DND-41 (cell line): ENCODE data around the gene PSAP.

ENCODE experiments used
- CTCF ChIP-seq: IDR thresholded peaks from 2 replicates; pipeline ENCODE4 v1.5.1; 2012; ENCODE audit warnings: borderline replicate concordance, low read length, moderate library complexity, mild to moderate bottlenecking; ENCODE audit not compliant: poor library complexity, severe bottlenecking; ENCODE audit errors: extremely low read depth
- EZH2 ChIP-seq: IDR thresholded peaks from 3 replicates; pipeline ENCODE4 v1.6.1; 2012; ENCODE audit warnings: borderline replicate concordance, low read depth, mild to moderate bottlenecking, moderate library complexity, low read length, inconsistent platforms; ENCODE audit not compliant: severe bottlenecking

DNA sequence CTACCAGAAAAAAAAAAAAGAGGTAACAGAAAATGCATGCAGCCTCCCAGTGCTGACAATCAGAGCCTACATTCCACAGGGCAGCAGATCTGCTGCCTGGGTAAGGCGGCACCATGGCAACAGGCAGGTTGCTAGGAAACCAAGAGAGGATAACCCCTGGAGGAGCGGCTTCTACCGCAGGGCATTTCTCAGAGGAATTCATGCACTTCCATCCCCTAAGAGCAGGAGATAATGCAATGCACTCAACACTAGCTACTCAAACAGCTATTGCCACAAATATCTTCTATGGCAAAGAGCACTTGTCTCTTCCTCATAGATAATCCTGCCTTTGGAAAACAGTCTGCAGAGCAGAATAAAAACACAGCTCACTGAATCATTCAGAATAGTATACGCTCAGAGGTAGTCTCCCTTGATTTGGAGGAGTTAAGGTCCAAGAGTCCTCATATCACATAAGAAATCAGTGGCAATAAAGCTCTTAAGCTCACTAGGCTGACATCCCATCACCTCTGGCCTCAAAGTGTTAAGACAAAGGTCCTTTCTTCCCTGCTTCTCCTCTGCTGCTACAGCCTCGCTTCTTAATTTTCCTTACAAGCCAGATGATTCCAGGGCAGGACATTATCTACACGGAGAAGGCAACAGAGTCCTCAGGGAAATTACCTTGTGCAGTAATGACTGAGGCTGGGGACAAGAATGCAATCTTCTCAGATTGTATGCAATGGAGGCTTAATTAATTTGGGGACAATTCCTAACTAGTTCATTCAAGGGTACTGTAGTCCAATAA is 10.7 kb downstream of the PSAP start:
- TF ChIP-seq CTCF (no peak), EZH2 (no peak)
